Trophoblast cell (in vitro differentiated cells and primary cell): Measurements from ENCODE around the gene PALLD.

ENCODE experiments used
- DNase-seq, 2 donors: peaks; one replicate each; pipeline ENCODE4 v3.0.0-alpha.2; 2016
- H2AFZ ChIP-seq: 2 replicates; pipeline ENCODE4 v1.6.1; 2013; ENCODE audit warnings: low read length, moderate library complexity, mild to moderate bottlenecking; ENCODE audit not compliant: insufficient read depth, poor library complexity
- H2AK5ac ChIP-seq: 2 replicates; pipeline ENCODE4 v1.6.1; 2013; ENCODE audit warnings: mild to moderate bottlenecking, low read length
- H2BK120ac ChIP-seq: 2 replicates; pipeline ENCODE4 v1.6.1; 2013; ENCODE audit warnings: low read length, mild to moderate bottlenecking, moderate library complexity; ENCODE audit not compliant: insufficient read depth, poor library complexity
- H2BK12ac ChIP-seq: 2 replicates; pipeline ENCODE4 v1.6.1; 2013; ENCODE audit warnings: mild to moderate bottlenecking, low read length, moderate library complexity
- H2BK5ac ChIP-seq: 2 replicates; pipeline ENCODE4 v1.6.1; 2013; ENCODE audit warnings: low read length, low read depth, moderate library complexity, mild to moderate bottlenecking; ENCODE audit not compliant: poor library complexity
- H3K14ac ChIP-seq: 2 replicates; pipeline ENCODE4 v1.6.1; 2013; ENCODE audit warnings: mild to moderate bottlenecking, low read length
- H3K18ac ChIP-seq: 2 replicates; pipeline ENCODE4 v1.6.1; 2013; ENCODE audit warnings: mild to moderate bottlenecking, low read length
- H3K23ac ChIP-seq: 2 replicates; pipeline ENCODE4 v1.6.1; 2013; ENCODE audit warnings: low read length
- H3K27ac ChIP-seq: 2 replicates; pipeline ENCODE4 v1.5.1; 2013; ENCODE audit warnings: low read depth, mild to moderate bottlenecking, inconsistent platforms, low read length, moderate library complexity
- H3K27me3 ChIP-seq: 2 replicates; pipeline ENCODE4 v1.6.1; 2013; ENCODE audit warnings: inconsistent platforms, mild to moderate bottlenecking, low read length, moderate library complexity; ENCODE audit not compliant: insufficient read depth
- H3K36me3 ChIP-seq, 2 experiments: 1 replicate in 1 of 2; 2 replicates in 1 of 2; pipeline ENCODE4 v1.6.1; 2013; ENCODE audit warnings: low read length in 2 of 2, mild to moderate bottlenecking in 2 of 2, moderate library complexity in 1 of 2; ENCODE audit not compliant: insufficient read depth in 2 of 2, control insufficient read depth in 1 of 2
- H3K4ac ChIP-seq: 2 replicates; pipeline ENCODE4 v1.6.1; 2013; ENCODE audit warnings: low read depth, mild to moderate bottlenecking, low read length, moderate library complexity
- H3K4me1 ChIP-seq, 2 experiments: 1 replicate in 1 of 2; 2 replicates in 1 of 2; pipeline ENCODE4 v1.6.1; 2013; ENCODE audit warnings: low read length in 2 of 2, mild to moderate bottlenecking in 2 of 2, moderate library complexity in 1 of 2; ENCODE audit not compliant: insufficient read depth in 2 of 2, control insufficient read depth in 1 of 2
- H3K4me2 ChIP-seq: 2 replicates; pipeline ENCODE4 v1.6.1; 2013; ENCODE audit warnings: inconsistent platforms, mild to moderate bottlenecking, low read length, moderate library complexity
- H3K4me3 ChIP-seq: 2 replicates; pipeline ENCODE4 v1.5.1; 2013; ENCODE audit warnings: mild to moderate bottlenecking, low read depth, low read length, inconsistent platforms
- H3K79me1 ChIP-seq: one replicate; pipeline ENCODE4 v1.6.1; 2013; ENCODE audit warnings: low read length
- H3K79me2 ChIP-seq: 2 replicates; pipeline ENCODE4 v1.6.1; 2013; ENCODE audit warnings: low read length, mild to moderate bottlenecking; ENCODE audit not compliant: control insufficient read depth, insufficient read depth, poor library complexity
- H3K9ac ChIP-seq: 2 replicates; pipeline ENCODE4 v1.6.1; 2013; ENCODE audit warnings: mild to moderate bottlenecking, low read length
- H3K9me3 ChIP-seq: 2 replicates; pipeline ENCODE4 v1.6.1; 2013; ENCODE audit warnings: low read depth, mild to moderate bottlenecking, control low read depth, inconsistent platforms, low read length; ENCODE audit not compliant: insufficient read depth
- H4K12ac ChIP-seq: 2 replicates; pipeline ENCODE4 v1.6.1; 2013; ENCODE audit warnings: low read depth, mild to moderate bottlenecking, low read length, moderate library complexity
- H4K8ac ChIP-seq: 2 replicates; pipeline ENCODE4 v1.6.1; 2013; ENCODE audit warnings: low read depth, mild to moderate bottlenecking, low read length, moderate library complexity
- H4K91ac ChIP-seq: one replicate; pipeline ENCODE4 v1.6.1; 2013; ENCODE audit warnings: low read depth, mild to moderate bottlenecking, low read length, moderate library complexity
- WGBS: extraction: QIAGEN DNeasy Blood & Tissue Kit; methylation state at CpG from one replicate; pipeline ENCODE4 v1.1.7; 2013; ENCODE audit warnings: missing lambda C conversion rate; ENCODE audit not compliant: insufficient read length, insufficient coverage; ENCODE audit errors: extremely low coverage; 5-methylcytosine and 5-hydroxymethylcytosine counted together

The PALLD gene

GRCh38 chr4:168623484-168623883, 126.6 kb downstream of the PALLD start:
- Histone ChIP-seq H2AFZ (no peak overlapping the region), H4K12ac (no peak overlapping the region), H2BK12ac (peak overlapping the region; percentile 91), H3K14ac (peak overlapping the region; percentile 30), H3K79me2 (no peaks in the 10 kb centered on the region), H2AK5ac (peak overlapping the region; percentile 43), H3K9me3 (no peaks in the 10 kb centered on the region), H3K23ac (no peak overlapping the region), H4K91ac (peak overlapping the region; percentile 53), H3K79me1 (peaks cover 12% of the 10 kb centered on the region), H4K8ac (no peak overlapping the region), H3K4me3 (no peak overlapping the region), H3K4ac (no peak overlapping the region), H3K18ac (no peak overlapping the region), H3K36me3 (no peaks in the 10 kb centered on the region), H3K9ac (no peak overlapping the region), H3K27ac (no peak overlapping the region), H3K4me1 (peaks cover 2 to 20% of the 10 kb centered on the region in 2 experiments), H2BK5ac (peak overlapping the region; percentile 1), H3K27me3 (no peaks in the 10 kb centered on the region), H3K4me2 (no peak overlapping the region), H2BK120ac (peak overlapping the region; percentile 52)
- WGBS: no CpG with 5 or more reads among the region's 5 CpGs
- DNase-seq: no peak

GRCh38 chr4:168628251-168628650, 131.4 kb downstream of the PALLD start:
- Histone ChIP-seq H3K4me1 (peaks cover 4 to 9% of the 10 kb centered on the region in 2 experiments), H3K4me3 (no peak overlapping the region), H3K18ac (no peak overlapping the region), H4K91ac (peak overlapping the region; percentile 20), H3K9ac (no peak overlapping the region), H3K79me2 (peaks cover 4% of the 10 kb centered on the region), H3K4ac (no peak overlapping the region), H3K27ac (no peak overlapping the region), H2BK12ac (peak overlapping the region; percentile 7), H2AK5ac (no peak overlapping the region), H3K4me2 (no peak overlapping the region), H3K9me3 (no peaks in the 10 kb centered on the region), H3K23ac (no peak overlapping the region), H2BK5ac (no peak overlapping the region), H2AFZ (no peak overlapping the region), H2BK120ac (no peak overlapping the region), H3K36me3 (no peaks in the 10 kb centered on the region), H3K14ac (no peak overlapping the region), H3K79me1 (peaks cover 20% of the 10 kb centered on the region), H4K12ac (no peak overlapping the region), H4K8ac (no peak overlapping the region), H3K27me3 (no peaks in the 10 kb centered on the region)
- DNase-seq: no peak
- no CpG with 5 or more reads among the region's 5 CpGs for WGBS

- Histone ChIP-seq H2BK120ac (peak overlapping the region; percentile 30), H3K36me3 (no peaks in the 10 kb centered on the region), H3K9me3 (no peaks in the 10 kb centered on the region), H3K79me2 (peaks cover 4% of the 10 kb centered on the region), H2BK5ac (no peak overlapping the region), H2AK5ac (peak overlapping the region; percentile 84), H3K27ac (no peak overlapping the region), H3K23ac (no peak overlapping the region), H3K4me1 (peaks cover 2 to 6% of the 10 kb centered on the region in 2 experiments), H4K12ac (no peak overlapping the region), H3K4me3 (no peak overlapping the region), H3K4ac (no peak overlapping the region), H4K91ac (peak overlapping the region; percentile 66), H3K14ac (no peak overlapping the region), H4K8ac (no peak overlapping the region), H2AFZ (peak overlapping the region; percentile 40), H3K79me1 (peaks cover 18% of the 10 kb centered on the region), H3K27me3 (no peaks in the 10 kb centered on the region), H3K18ac (no peak overlapping the region), H3K4me2 (no peak overlapping the region), H2BK12ac (peak overlapping the region; percentile 86), H3K9ac (no peak overlapping the region)
- DNase-seq: no peak
- WGBS: no CpG with 5 or more reads among the region's 4 CpGs
These were observed 132.7 kb downstream of the PALLD start for GRCh38 chr4:168629566-168629965.

- Histone ChIP-seq H2BK5ac (no peak overlapping the region), H2BK12ac (no peak overlapping the region), H3K4me3 (no peak overlapping the region), H3K79me2 (peaks cover 10% of the 10 kb centered on the region), H4K12ac (no peak overlapping the region), H3K18ac (no peak overlapping the region), H3K9ac (peak overlapping the region; percentile 43), H2AFZ (no peak overlapping the region), H3K4me1 (peaks cover 9 to 14% of the 10 kb centered on the region in 2 experiments), H3K27me3 (no peaks in the 10 kb centered on the region), H4K8ac (no peak overlapping the region), H2BK120ac (peak overlapping the region; percentile 61), H3K4ac (no peak overlapping the region), H3K79me1 (peaks cover 25% of the 10 kb centered on the region), H3K23ac (no peak overlapping the region), H3K27ac (peak overlapping the region; percentile 96), H2AK5ac (no peak overlapping the region), H3K36me3 (no peaks in the 10 kb centered on the region), H3K14ac (no peak overlapping the region), H3K9me3 (no peaks in the 10 kb centered on the region), H4K91ac (no peak overlapping the region), H3K4me2 (peak overlapping the region; percentile 77)
- no CpG with 5 or more reads among the region's 12 CpGs for WGBS
- no peak for DNase-seq
These were observed 133.8 kb downstream of the PALLD start for GRCh38 chr4:168630445-168631187.
